ENCODE data around the gene ATG2B. TPM values are rescaled to one million over a fixed set of nuclear protein-coding genes. Genes with fewer than 3 reads are reported as not detected.

ATG2B gene
- total and polyA plus RNA-seq, 10 of the 15 experiments (the other 5 are each of a cell fraction or from before 2014, with no cell fraction given) = 0.84 to 15.4 (median 9.9) TPM

- ChIA-PET CTCF (interaction anchor here (0.7 to 0.9 kb wide), 2 partner anchors 14 to 179 kb away, joined by 3 read pairs; no protein-coding TSS in a partner anchor), POLR2A (no interaction called here), SMC1A (ENCODE audit: uncharacterized antibody, unreplicated experiment) (interaction anchor here (1.3 to 4.3 kb wide), 2 partner anchors 176 to 199 kb away, joined by 3 to 29 read pairs; no protein-coding TSS in a partner anchor), RAD21 (ENCODE audit: unreplicated experiment) (interaction anchor here (1.3 kb wide), 1 partner anchor 177 kb away, joined by 3 read pairs; no protein-coding TSS in a partner anchor)
- Histone ChIP-seq H3K9ac (ENCODE audit: control insufficient read depth, insufficient read depth, low read length) (no peak overlapping the region), H3K4me3 (no peak overlapping the region), H3K9me3 (replicated peaks; ENCODE audit: control insufficient read depth, insufficient read depth, low read length) (no peaks in the 10 kb centered on the region; the same call in 2 of the 3 replicates), H2AFZ (ENCODE audit: control insufficient read depth, low read depth, low read length) (no peak overlapping the region), H3K27me3 (replicated peaks in 1 of 2; ENCODE audit: control insufficient read depth in 2 of 2, insufficient read depth in 2 of 2, low read length in 1 of 2) (no peaks in the 10 kb centered on the region), H3K79me2 (ENCODE audit: control insufficient read depth, insufficient read depth, low read length) (no peaks in the 10 kb centered on the region), H3K27ac (ENCODE audit: control insufficient read depth, insufficient read depth) (no peak overlapping the region), H4K20me1 (ENCODE audit: control insufficient read depth, insufficient read depth) (no peaks in the 10 kb centered on the region), H3K36me3 (ENCODE audit: control insufficient read depth in 2 of 2, insufficient read depth in 2 of 2, low read length in 1 of 2) (no peaks in the 10 kb centered on the region), H3K4me1 (ENCODE audit: control insufficient read depth, insufficient read depth, low read length) (no peaks in the 10 kb centered on the region), H3K4me2 (ENCODE audit: control insufficient read depth, insufficient read depth) (no peak overlapping the region)
- no peak for ATAC-seq
- no peak for TF ChIP-seq MYC (IDR thresholded peaks at IDR 0.05; ENCODE audit: insufficient read depth, insufficient read length, insufficient replicate concordance, low read length, severe bottlenecking)
- no peak for TF ChIP-seq ZNF217 (IDR thresholded peaks at IDR 0.05)
- no peak for TF ChIP-seq USF2 (IDR thresholded peaks at IDR 0.05; ENCODE audit: borderline replicate concordance, low read depth, low read length)
- TF ChIP-seq, protein P1, sequence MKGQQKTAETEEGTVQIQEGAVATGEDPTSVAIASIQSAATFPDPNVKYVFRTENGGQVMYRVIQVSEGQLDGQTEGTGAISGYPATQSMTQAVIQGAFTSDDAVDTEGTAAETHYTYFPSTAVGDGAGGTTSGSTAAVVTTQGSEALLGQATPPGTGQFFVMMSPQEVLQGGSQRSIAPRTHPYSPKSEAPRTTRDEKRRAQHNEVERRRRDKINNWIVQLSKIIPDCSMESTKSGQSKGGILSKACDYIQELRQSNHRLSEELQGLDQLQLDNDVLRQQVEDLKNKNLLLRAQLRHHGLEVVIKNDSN (IDR thresholded peaks at IDR 0.05; ENCODE audit: borderline replicate concordance, extremely low read length, insufficient read depth, low read depth, low read length) = no peak
- TF ChIP-seq ZNF24 (IDR thresholded peaks at IDR 0.05) = no peak
- TF ChIP-seq ZNF384 (IDR thresholded peaks at IDR 0.05; ENCODE audit: borderline replicate concordance, low read depth, low read length) = no peak
- TF ChIP-seq DPF2 (IDR thresholded peaks at IDR 0.05) = no peak
- TF ChIP-seq, protein P2, sequence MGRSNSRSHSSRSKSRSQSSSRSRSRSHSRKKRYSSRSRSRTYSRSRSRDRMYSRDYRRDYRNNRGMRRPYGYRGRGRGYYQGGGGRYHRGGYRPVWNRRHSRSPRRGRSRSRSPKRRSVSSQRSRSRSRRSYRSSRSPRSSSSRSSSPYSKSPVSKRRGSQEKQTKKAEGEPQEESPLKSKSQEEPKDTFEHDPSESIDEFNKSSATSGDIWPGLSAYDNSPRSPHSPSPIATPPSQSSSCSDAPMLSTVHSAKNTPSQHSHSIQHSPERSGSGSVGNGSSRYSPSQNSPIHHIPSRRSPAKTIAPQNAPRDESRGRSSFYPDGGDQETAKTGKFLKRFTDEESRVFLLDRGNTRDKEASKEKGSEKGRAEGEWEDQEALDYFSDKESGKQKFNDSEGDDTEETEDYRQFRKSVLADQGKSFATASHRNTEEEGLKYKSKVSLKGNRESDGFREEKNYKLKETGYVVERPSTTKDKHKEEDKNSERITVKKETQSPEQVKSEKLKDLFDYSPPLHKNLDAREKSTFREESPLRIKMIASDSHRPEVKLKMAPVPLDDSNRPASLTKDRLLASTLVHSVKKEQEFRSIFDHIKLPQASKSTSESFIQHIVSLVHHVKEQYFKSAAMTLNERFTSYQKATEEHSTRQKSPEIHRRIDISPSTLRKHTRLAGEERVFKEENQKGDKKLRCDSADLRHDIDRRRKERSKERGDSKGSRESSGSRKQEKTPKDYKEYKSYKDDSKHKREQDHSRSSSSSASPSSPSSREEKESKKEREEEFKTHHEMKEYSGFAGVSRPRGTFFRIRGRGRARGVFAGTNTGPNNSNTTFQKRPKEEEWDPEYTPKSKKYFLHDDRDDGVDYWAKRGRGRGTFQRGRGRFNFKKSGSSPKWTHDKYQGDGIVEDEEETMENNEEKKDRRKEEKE (IDR thresholded peaks at IDR 0.05) = no peak
- no peak for TF ChIP-seq MYB (IDR thresholded peaks at IDR 0.05; ENCODE audit: borderline replicate concordance, low read depth, low read length)
- TF ChIP-seq, protein P3, sequence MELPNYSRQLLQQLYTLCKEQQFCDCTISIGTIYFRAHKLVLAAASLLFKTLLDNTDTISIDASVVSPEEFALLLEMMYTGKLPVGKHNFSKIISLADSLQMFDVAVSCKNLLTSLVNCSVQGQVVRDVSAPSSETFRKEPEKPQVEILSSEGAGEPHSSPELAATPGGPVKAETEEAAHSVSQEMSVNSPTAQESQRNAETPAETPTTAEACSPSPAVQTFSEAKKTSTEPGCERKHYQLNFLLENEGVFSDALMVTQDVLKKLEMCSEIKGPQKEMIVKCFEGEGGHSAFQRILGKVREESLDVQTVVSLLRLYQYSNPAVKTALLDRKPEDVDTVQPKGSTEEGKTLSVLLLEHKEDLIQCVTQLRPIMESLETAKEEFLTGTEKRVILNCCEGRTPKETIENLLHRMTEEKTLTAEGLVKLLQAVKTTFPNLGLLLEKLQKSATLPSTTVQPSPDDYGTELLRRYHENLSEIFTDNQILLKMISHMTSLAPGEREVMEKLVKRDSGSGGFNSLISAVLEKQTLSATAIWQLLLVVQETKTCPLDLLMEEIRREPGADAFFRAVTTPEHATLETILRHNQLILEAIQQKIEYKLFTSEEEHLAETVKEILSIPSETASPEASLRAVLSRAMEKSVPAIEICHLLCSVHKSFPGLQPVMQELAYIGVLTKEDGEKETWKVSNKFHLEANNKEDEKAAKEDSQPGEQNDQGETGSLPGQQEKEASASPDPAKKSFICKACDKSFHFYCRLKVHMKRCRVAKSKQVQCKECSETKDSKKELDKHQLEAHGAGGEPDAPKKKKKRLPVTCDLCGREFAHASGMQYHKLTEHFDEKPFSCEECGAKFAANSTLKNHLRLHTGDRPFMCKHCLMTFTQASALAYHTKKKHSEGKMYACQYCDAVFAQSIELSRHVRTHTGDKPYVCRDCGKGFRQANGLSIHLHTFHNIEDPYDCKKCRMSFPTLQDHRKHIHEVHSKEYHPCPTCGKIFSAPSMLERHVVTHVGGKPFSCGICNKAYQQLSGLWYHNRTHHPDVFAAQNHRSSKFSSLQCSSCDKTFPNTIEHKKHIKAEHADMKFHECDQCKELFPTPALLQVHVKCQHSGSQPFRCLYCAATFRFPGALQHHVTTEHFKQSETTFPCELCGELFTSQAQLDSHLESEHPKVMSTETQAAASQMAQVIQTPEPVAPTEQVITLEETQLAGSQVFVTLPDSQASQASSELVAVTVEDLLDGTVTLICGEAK (IDR thresholded peaks at IDR 0.05; ENCODE audit: borderline replicate concordance) = no peak
- 94% methylated on average over 1 of the region's 1 CpG for WGBS (ENCODE audit: insufficient coverage, insufficient replicate concordance, low lambda C conversion rate, missing lambda C conversion rate)
- intact Hi-C loops (cut with micrococcal nuclease; ENCODE audit: unreplicated experiment) (loop anchor here (5.0 kb wide), 2 partner anchors 221 to 716 kb away; no protein-coding TSS in a partner anchor), in situ Hi-C loops (cut with MboI) (loop anchor here (5.0 kb wide), 1 partner anchor 181 kb away; no protein-coding TSS in a partner anchor)
- no peak for DNase-seq (ENCODE audit: low read depth, low spot score)
- BruUV-seq (replicated peaks) = no TSS peak
- FAIRE-seq = no peak
Measured at GRCh38 chr14:96277890-96278289, 85.3 kb downstream of the ATG2B start.
